H1 (cell line): ENCODE data around the gene SEH1L. TPM values are rescaled to one million over a fixed set of nuclear protein-coding genes. Genes with fewer than 3 reads are reported as not detected.

Source experiments
- KDM1A ChIP-seq: fragments of 200-600, 300-600 bp; sonication (generic); IDR thresholded peaks from 2 replicates; pipeline ENCODE4 v1.7.1; 2016; ENCODE audit warnings: mild to moderate bottlenecking, low read length, borderline replicate concordance
- RBBP5 ChIP-seq: IDR thresholded peaks from 2 replicates; pipeline ENCODE4 v1.7.1; 2012; ENCODE audit warnings: low read depth, mild to moderate bottlenecking, inconsistent platforms, low read length, moderate library complexity, borderline replicate concordance
- polyA plus RNA-seq, 7 experiments: library from polyadenylated mRNA; depleted of rRNA in 3 of 7; stranded (reverse) in 5 of 7; unstranded in 2 of 7; fragments of >200 nt in 5 of 7; fragments of 200-250 nt in 2 of 7; gene quantifications; 1 replicate in 5 of 7; 2 replicates in 1 of 7; 4 replicates in 1 of 7; pipeline versions ENCODE4 v1.2.1 to v1.2.3, GENCODE V29; 2011 to 2013; ENCODE audit warnings: missing spikeins in 2 of 7, mixed read lengths in 2 of 7
- total RNA-seq: library from RNA; stranded (reverse); fragmentation: NEBNext Ultra II Directional; extraction: Animal tissue kit (Norgen Biotek cat#: 25700); gene quantifications from 2 replicates; pipeline ENCODE4 v1.2.1, GENCODE V29; 2021

The SEH1L gene
- total and polyA plus RNA-seq, 2 of the 8 experiments (the other 6 are each of a cell fraction or from before 2014, with no cell fraction given): 41.7 to 96.7 TPM

- TF ChIP-seq KDM1A: no peak
- no peak for TF ChIP-seq RBBP5
Observed at GRCh38 chr18:13017247-13017875, 69.5 kb downstream of the SEH1L start (continued).
